GM12892 (cell line): ENCODE results near the gene TEK.

ENCODE experiments used
- POLR2A ChIP-seq: IDR thresholded peaks from 2 replicates; pipeline ENCODE4 v1.6.1; 2011; ENCODE audit warnings: low read depth, low read length, control low read depth
- POLR2AphosphoS5 ChIP-seq: IDR thresholded peaks from 2 replicates; pipeline ENCODE4 v1.6.1; 2011; ENCODE audit warnings: low read depth, low read length, control low read depth
- TAF1 ChIP-seq: IDR thresholded peaks from 2 replicates; pipeline ENCODE4 v1.6.1; 2011; ENCODE audit warnings: low read depth, mild to moderate bottlenecking, control low read depth, low read length, borderline replicate concordance

DNA sequence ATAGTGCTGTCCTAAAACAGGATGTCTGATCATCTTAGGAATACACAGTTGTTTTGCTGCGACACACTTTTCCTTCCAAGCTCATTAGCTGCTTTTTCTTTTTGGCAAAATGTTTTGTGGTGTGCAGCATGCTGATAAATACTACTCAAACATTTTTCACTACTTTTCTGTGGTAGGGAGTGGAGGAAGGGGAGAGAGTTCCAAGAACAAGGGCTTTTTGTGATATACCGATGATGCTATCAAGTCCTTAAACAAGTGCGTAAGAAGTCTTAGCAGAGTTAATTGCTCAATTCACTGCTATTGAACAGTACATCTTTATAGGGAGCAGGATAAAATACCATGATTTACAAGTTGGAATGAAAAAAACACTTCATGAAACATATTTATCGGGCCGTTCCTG, 23.6 kb upstream of the TEK start:
- TF ChIP-seq TAF1 (no peak), POLR2A (no peak), POLR2AphosphoS5 (no peak)
